NOMO-1 (cell line): ENCODE measurements around the gene TFPI.

ENCODE experiments used
- DNase-seq, 2 experiments: peaks; one replicate each; lab custom pipeline; 2025; ENCODE audit not compliant: unreplicated experiment in 2 of 2; lab: John Stamatoyannopoulos, UW

Gene TFPI

GRCh38 chr2:187506416-187506815 lies 47.8 kb downstream of the TFPI start:
- DNase-seq, result no peak

- no peak for DNase-seq
Measured at GRCh38 chr2:187505065-187505672, 49.1 kb downstream of the TFPI start.

DNA sequence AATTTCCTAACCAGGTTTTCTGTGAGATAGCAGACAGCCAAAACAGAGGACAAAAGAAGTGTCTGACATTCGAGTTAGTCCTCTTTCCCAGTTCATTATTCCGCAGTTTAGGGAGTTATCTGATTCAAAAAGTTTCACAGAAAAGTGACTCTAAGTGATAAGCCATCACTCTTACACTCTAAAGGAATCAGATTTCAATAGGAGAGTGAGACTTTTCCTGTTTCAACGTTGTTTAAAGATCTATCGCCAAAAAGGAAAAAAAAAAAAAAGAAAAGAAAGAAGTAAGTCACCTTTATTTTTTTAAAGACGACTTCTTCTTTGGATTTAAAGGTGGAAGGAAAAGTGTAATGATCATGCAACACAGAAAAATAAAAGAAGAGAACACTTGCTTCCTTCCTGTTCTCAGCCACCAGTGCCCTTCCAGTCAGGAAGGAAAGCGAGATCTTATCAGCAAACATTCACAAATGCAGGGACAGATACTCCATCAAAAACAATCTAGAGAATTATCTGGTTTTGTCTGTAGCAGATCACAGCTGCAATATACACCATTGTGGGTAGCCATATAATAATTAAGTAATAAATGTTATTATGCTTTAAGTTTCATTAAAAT lies 49.8 kb downstream of the TFPI start:
- no peak for DNase-seq

GRCh38 chr2:187503700-187504099 lies 50.5 kb downstream of the TFPI start:
- no peak for DNase-seq

- DNase-seq, result no peak
Measured at GRCh38 chr2:187502467-187502866, 51.8 kb downstream of the TFPI start.

- DNase-seq, result no peak
Measured at GRCh38 chr2:187500585-187501359, 53.5 kb downstream of the TFPI start.

GRCh38 chr2:187499941-187500532 lies 54.2 kb downstream of the TFPI start:
- peak; percentile 7 to 16 for DNase-seq

DNA sequence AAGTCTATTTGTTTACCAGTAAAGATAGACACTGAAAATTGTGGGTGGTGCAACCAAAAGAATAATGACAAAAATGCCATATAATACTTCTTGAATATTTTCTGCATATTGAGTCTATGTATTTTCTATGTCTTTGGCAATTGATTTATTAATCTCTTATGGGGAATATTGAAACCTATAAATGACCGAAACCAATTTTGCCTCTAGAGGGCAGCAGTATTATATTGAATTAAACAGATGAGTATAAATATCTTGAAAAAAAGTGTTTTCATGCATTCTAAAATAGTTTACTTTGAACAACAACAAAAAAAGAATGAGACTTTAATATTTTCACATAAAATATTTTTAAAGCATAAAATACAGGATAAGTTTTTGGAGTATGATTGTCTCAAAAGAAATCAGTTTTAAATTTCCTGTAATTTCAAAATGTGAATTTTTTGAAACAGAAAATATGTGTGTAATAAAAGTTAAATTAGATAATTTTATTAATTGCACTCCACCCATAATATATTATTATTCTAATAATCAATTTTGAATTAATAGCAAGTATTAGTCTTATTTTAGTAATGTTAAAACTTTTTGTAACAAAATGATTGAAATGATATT lies 56.3 kb downstream of the TFPI start:
- no peak for DNase-seq

DNA sequence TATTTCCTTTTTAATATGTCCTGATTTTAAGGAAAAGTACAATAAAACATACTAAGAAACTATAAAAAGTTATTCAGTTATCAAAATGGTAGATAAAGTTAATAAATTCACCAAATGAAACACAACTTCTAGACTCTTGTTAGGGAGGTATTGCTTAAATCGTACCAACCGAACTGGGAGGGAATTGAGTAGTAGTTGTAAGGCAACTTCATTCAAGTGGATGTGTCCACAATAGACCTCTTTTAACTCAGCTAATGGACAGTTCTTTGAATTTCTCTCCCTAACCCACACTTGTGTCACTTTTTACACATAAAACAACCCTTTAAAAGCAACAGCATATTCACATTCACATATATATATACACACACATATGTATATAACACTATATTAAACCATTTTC lies 57.1 kb downstream of the TFPI start:
- DNase-seq, result no peak

GRCh38 chr2:187495324-187495723 lies 58.9 kb downstream of the TFPI start:
- no peak for DNase-seq

- DNase-seq, result no peak
Measured at GRCh38 chr2:187493877-187494568, 60.2 kb downstream of the TFPI start.

- no peak for DNase-seq
Measured at GRCh38 chr2:187493180-187493579, 61.1 kb downstream of the TFPI start.

- no peak for DNase-seq
Measured at GRCh38 chr2:187486241-187486640, 68.0 kb downstream of the TFPI start.

DNA sequence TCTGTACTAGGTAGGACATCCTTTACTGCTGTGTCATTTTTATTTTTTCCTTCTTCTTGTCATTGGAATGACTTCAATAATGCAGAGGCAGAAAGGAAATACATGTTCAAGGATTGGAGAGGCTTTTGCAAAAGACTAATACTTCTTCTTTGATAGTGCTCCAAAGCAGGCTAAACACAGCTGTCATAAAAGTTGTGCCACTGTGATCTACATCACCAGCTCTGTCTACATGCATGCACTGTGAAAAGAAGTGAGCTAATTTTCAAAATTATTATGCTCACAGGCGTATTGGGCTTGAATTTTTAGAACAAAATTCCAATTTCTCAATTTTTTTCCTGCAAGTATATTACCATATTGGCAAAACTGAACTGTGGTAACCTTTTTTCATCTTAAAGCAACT lies 68.7 kb downstream of the TFPI start:
- DNase-seq, result no peak

DNA sequence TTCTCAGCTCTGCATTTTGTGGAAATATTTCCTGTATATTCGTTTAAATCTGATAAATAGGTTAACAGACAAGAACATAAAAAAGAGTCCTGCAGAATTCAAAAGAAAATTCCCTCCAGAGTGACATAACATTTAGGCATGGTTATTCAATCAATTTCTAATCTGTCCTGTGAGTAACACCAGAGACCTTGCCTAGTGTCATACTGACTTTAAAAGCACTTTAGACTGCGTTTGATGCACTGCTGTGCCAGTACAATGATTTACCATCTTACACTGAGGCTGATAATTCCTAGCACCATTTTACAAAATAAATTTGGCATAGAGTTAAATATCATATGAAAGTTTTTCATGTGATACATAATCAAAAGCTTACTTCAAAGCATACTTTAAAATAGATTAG lies 70.7 kb downstream of the TFPI start:
- no peak for DNase-seq

GRCh38 chr2:187482796-187483195 lies 71.4 kb downstream of the TFPI start:
- DNase-seq, result no peak

DNA sequence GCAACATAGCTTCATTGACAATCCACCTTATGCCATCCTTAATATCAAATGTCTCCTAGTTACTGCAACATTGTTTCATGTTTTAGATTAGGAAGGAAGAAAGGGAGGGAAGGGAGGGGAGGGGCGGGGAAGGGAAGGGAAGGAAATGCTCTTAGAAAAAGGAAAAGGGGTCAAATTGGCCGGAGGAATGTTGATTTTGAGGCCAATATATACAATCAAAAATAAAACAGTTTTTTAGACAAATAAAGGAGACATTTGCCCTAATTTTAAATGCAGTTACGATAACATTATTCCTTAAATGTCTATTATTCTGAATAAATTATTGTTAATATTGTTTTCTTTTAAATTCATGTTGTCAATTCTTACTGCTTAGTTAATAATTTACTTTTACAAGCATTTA lies 72.7 kb downstream of the TFPI start:
- no peak for DNase-seq

DNA sequence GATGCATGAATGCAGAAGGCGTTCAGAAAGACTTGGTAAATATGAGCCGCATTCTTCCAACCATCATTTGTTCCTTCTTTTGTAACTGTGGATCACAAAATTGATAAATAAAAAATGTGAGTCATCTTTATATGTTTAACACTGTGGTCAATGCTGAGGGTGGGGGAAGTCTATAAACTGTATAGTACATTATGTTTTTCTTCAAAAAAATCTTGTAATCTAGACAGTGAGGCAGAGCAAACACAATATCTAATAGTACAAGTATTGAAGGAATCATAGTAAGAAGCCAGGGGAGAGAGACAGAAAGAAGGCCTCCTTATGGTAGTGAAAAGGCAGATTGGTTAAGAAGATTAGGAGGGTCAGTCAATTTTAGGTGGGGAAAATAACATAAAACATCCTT lies 75.5 kb downstream of the TFPI start:
- no peak for DNase-seq

- no peak for DNase-seq
Measured at GRCh38 chr2:187477051-187477450, 77.2 kb downstream of the TFPI start.

DNA sequence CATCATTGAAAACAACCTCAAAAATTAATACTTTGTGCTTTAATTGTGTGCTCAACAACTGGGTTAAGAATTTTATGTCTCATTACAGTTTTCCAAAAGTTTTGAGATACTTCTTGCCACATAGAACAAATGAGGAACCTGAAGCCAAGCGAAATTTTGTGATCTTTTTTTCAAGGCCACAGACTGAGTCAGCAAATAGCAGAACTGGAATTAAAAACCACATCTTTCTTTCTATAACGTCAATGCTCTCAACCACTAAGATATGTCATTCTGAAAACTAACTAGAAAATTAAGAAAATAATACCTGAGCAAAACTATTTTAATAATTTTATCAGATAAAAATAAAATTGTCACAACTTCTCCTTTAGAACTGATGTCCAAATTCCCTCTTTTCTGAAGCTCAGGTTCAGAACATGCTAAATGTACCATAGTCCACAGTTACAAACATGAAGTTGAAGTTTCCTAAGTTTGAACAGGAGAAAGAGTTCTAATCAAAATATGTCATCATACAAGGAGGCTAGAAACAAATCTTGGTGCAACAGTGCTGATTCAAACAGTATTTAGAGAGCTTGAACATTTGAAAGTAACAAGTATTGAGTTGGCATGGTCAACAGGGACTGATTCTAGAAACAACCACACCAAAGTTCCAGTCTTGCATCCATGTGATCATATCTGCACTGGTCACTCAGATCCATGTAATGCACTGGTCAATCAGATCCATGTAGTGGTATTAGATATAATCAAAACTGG lies 78.6 kb downstream of the TFPI start:
- DNase-seq, result peak; percentile 30 to 51
